T-helper 2 cell treated with Interferon-gamma antibody and Interleukin-4, amounts not matched to agents 100 ng/mL and 5 ng/mL, for 36 hours (primary cell): ENCODE measurements around the gene SULT1E1. TPM values are rescaled to one million over a fixed set of nuclear protein-coding genes. Genes with fewer than 3 reads are reported as not detected.

Experiments
- intact Hi-C: fragments of 100-400 bp; cut with micrococcal nuclease; formaldehyde crosslinking; loops from one replicate; pipeline ENCODE4 v1.15.1; 2023
- total RNA-seq: library from RNA; stranded (reverse); gene quantifications from 2 replicates; pipeline ENCODE4 v1.2.3, GENCODE V29; 2022

SULT1E1 gene
- total RNA-seq, 1 donor from 2014 or later, result not detected

GRCh38 chr4:69843932-69844331, 16.0 kb downstream of the SULT1E1 start:
- intact Hi-C loops, result no loop called here

DNA sequence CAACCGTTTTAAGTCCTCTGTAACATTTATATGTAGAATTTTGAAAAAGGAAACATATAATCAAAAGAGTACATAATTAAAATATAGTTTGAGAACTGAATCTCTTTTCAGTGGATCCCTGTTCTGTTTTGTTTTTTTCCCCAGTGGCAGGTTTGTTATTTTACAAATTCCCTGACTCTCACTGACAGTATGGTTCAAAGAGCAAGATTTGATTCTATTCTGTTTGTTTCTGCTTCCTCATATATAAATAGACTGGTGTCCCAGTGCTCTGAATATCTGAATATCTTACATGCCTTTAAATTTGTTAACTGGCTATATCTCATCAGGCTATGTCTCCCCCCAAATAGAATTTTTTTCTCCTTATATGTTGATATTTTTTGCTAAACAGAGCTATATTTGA, 16.6 kb downstream of the SULT1E1 start:
- intact Hi-C loops, result no loop called here

DNA sequence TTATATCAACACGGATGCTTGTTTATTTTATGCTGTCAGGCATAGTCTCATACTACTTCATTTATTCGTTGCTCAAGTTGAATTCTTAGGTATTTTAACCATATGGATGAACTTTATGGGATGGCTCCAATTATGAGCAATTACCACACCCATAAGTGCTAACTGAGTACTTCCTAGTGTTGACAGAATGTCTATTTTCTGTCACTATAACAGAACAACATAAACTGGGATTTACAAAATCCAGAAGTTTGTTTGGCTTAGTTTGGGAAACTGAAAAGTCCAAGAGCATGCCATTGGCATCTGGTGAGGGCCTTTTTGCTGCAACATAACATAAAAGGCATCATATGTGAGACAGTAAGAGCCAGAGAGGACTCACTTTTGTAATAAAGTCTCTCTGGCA, 21.0 kb downstream of the SULT1E1 start:
- intact Hi-C loops, result no loop called here

- intact Hi-C loops, result no loop called here
These were observed 23.7 kb downstream of the SULT1E1 start for GRCh38 chr4:69836287-69836686.

DNA sequence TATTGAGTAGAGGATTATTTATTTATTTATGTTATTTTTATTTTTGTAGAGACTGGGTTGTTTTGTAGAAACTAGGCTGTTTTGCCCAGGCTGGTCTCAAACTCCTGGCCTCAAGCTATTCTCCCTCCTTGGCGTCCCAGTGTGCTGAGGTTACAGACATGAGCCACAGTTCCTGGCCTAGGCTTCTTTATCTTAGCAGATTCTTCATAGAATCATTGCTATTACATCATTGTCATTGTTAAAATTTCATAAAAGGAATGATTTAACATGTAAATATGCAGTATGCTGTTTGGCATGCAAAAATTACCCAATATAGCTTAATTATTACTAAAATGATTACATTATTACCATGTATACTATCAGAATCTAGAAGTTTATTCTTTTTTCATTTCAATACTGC, 24.2 kb downstream of the SULT1E1 start:
- intact Hi-C loops, result no loop called here

- intact Hi-C loops, result no loop called here
These were observed 26.7 kb downstream of the SULT1E1 start for GRCh38 chr4:69833251-69833650.

DNA sequence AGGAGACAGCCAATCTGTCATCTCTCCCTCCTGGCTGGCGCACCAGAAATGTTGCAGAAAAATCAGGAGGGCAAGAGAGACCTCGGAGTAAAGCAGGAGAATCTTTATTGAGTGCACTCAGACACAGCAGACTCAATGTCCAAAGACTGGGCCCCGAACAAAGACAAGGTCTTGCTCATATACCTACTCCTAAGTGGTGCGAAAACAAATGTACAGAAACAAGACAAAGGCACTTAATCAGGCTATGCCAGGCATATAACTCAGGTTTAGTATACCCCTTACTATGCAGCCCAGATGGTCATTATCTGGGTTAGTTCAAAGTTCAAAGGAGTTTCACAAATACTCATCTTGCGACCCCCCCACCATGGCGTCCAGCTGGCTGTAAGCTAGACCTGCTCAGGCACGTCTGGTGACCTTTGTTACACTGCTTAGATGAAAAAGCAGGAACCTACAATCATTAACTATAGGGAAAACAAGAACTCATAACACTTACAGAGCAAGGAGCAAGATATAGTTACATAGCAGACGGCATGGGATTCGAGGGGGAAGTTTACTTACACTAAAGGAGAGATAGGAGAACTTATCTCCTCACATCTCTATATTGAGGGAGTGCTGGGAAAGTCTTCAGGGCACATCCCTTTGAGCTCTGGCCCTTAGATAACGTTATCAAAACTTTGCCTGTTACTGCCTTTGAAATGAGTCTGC, 27.5 kb downstream of the SULT1E1 start:
- intact Hi-C loops, result no loop called here

GRCh38 chr4:69831646-69832325, 28.2 kb downstream of the SULT1E1 start:
- intact Hi-C loops, result no loop called here

- intact Hi-C loops, result no loop called here
These were observed 28.7 kb downstream of the SULT1E1 start for GRCh38 chr4:69831270-69831627.

- intact Hi-C loops, result no loop called here
These were observed 29.2 kb downstream of the SULT1E1 start for GRCh38 chr4:69830560-69831269.

DNA sequence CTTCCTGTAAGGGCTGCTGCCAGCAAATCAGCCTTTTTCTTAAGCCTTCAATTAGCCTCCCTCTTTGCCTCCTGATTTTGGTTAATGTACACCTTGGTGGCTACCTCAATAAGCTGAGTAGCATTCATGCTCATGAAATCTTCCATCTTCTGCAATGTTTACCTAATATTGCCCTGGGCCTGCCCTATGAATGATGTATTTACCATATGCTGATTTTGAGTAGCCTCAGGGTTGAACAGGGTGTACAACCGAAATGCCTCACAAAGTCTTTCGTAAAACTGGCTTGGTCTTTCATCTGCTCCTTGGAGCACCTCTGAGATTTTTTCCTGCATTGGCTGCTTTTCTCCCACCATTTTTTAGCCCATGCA, 29.8 kb downstream of the SULT1E1 start:
- intact Hi-C loops, result no loop called here

DNA sequence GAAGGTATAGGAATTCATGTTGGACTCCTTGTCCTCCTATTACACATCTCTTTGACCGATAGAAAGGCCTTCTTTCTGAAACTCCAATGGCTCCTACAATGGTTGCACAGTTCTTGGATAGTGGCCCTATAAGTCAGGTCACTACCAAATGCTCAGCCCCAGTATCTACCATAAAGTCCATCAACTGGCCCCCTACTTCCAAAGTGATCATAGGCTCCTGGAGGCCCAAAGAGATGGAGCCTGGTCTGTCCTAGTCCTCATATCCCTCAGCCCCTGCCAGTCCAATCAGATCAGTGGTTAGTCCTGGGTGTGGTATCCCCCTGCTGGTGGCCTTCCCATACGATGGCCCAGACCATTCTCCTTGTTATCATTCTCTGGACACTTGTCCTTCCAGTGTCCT, 30.3 kb downstream of the SULT1E1 start:
- intact Hi-C loops, result loop anchor here (10.0 kb wide), 1 partner anchor 355 kb away; no protein-coding TSS in a partner anchor

DNA sequence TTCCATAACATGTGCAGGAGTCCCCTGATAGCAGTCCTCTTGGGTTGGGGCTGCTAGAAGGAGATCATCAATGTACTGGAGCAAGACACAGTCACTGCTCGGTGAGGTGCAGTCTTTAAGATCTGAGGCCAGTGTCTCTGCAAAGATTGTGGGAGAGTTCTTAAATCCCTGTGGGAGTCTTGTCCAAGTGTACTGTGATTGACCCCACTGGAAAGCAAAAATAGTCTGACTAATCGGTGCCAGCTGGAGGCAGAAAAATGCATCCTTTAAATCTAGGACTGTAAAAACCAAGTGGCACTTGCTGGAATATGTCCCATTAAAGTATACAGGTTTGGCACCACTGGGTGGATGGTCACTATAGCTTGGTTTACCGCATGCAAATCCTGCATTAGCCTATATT, 31.1 kb downstream of the SULT1E1 start:
- intact Hi-C loops, result loop anchor here (10.0 kb wide), 1 partner anchor 356 kb away; no protein-coding TSS in a partner anchor

- intact Hi-C loops, result loop anchor here (10.0 kb wide), 1 partner anchor 360 kb away; no protein-coding TSS in a partner anchor
These were observed 34.9 kb downstream of the SULT1E1 start for GRCh38 chr4:69825056-69825455.

DNA sequence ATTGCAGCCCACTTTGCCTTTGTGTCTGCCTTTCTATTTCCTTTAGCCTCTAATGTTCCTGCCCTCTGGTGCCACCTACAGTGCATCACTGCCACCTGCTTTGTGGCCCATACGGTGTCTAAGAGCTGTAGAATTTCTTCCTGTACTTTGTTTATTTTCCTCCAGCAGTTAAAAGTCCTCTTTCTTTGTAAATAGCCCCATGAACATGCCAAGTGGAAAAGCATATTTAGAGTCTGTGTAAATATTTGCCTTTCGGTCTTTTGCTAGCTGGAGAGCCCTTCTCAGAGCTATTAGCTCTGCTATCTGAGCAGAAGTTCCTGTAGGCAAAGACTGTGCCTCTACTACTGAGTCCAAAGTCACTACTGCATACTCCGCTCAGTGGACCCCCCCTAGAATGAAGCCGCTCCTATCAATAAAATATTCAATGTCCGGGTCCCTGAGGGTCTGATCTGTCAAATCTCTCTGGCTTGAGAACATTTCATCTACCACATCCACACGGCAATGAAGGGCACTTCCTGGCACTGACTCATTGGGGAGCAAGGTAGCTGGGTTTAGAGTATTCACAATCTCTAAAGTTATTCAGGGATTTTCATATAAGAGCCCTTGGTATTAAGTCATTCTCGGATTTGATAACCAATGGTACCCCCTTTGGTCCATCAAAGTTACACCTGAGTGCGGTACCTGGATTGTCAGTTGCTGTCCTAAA, 36.3 kb downstream of the SULT1E1 start:
- intact Hi-C loops, result loop anchor here (1.0 to 10.0 kb wide), 5 partner anchors 57 to 505 kb away; partner anchors contain the start of gene SULT1B1

DNA sequence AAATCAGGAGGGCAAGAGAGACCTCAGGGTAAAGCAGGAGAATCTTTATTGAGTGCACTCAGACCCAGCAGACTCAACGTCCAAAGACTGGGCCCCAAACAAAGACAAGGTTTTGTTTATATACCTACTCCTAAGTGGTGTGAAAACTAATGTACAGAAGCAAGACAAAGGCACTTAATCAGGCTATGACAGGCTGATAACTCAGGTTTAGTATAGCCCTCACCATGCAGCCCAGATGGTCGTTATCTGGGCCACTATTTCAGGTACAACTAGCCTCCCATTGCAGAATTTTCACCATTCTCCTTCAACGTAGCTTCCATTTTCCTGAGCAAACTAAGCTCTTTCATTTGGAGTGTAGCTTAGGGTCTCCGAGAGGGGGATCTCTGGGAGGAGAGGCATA, 36.9 kb downstream of the SULT1E1 start:
- intact Hi-C loops, result loop anchor here (1.0 to 10.0 kb wide), 5 partner anchors 58 to 504 kb away; partner anchors contain the start of gene SULT1B1

GRCh38 chr4:69822198-69822597, 37.7 kb downstream of the SULT1E1 start:
- intact Hi-C loops, result loop anchor here (2.0 to 10.0 kb wide), 4 partner anchors 59 to 503 kb away; partner anchors contain the start of gene SULT1B1

DNA sequence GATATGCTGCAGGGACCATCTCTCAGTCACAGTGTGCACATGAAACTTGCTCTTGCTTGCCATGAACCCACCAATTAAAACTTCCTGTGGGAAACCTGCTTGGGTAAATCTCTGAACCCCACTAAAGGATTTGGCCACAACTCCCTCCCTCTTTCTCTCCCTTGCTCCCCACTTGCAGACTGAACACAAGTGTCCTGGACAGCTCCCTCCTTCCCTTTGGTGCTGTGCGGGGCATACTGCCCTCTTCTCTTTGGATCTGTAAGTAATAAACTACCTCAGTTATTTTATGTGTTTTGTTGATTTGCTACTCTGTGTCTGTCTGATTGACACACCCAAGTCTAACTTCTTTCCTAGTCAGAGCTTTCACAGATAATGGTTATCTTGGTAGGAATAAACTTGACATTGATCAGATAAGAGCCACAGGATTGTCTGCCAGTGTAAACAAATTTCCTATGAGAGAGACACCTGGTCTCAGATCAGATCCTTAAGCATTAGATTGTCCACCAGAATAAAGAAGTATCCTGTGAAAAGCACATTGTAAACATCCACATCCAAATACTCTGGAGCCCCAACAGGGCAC, 41.8 kb downstream of the SULT1E1 start:
- intact Hi-C loops, result no loop called here

DNA sequence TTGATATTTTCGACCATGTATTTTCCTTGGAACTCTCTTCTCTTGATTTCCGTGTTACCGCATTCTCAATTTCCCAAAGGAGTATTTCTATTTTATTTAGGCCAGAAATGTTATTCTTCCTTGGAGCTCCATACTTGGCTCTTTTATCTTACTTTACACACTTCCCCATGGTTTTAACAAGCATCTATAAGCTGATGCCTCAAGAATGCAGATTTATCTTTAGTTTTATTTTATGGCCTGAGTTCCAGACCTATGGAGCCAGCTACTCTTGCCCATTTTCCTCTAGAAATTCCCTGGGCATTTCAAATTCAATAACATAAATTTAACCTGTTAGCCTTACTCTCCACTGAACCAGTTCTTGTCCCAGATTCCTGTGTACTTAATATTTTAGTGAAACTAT, 43.7 kb downstream of the SULT1E1 start:
- intact Hi-C loops, result no loop called here

GRCh38 chr4:69813628-69814027, 46.3 kb downstream of the SULT1E1 start:
- intact Hi-C loops, result no loop called here

- intact Hi-C loops, result no loop called here
These were observed 48.8 kb downstream of the SULT1E1 start for GRCh38 chr4:69811166-69811565.
